ENCODE data around the gene PODXL2.

- no peak for TF ChIP-seq CTCF (IDR thresholded peaks at IDR 0.05)
- TF ChIP-seq POLR2A (IDR thresholded peaks at IDR 0.05), result no peak
Measured at GRCh38 chr3:127677541-127678314, 48.7 kb downstream of the PODXL2 start.

All from adrenal gland (tissue), 5 donors.